Activated T-cell treated with anti-CD3 and anti-CD28 coated beads, Interleukin-2, amount 50 U/mL, for 48 hours (primary cell): ENCODE data around the gene TTLL11.

Experiments used
- DNase-seq, 2 experiments: peaks; one replicate each; pipeline ENCODE4 v3.0.0-alpha.2; 2020

TTLL11 gene

GRCh38 chr9:122109035-122109813, 16.1 kb upstream of the TTLL11 start:
- DNase-seq, result no peak

- DNase-seq, result no peak
Observed at GRCh38 chr9:122107291-122107805, 14.2 kb upstream of the TTLL11 start.

DNA sequence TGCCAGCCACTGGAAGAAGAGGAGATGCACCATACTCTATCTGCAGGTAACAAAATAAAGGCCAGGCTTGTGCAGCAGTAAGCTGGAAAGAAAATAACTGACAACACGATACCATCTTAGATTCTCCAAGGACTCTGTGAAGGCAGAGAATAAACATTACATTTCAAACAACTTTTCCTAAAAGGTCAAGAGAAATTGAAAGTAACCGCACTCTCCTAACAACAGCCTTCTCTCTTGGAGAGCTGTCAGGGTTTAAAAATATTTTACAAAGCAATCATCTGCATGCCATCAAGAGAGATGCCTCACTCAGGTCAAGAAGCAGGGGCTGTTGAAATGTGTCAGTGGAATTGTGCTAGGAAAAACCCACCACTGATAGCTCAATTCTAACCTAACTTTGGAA, 13.5 kb upstream of the TTLL11 start:
- no peak for DNase-seq

DNA sequence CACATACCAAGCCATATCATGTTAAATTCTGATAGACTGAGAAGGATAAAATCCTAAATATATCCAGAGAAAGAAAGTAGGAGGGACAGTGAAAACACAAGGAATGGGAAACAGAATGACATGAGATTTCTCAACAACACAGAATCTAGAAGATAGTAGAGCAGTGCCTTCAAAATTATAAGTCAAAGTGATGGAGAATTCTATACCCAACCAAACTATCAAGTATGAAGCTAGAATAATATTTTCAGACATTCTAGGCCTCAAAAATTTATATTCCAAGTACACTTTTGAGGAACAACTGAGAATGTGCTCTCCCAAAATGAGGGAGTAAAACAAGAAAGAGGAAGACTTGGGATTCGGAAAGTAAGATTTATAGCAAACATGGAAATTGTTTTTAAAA, 10.9 kb upstream of the TTLL11 start:
- DNase-seq, result no peak

DNA sequence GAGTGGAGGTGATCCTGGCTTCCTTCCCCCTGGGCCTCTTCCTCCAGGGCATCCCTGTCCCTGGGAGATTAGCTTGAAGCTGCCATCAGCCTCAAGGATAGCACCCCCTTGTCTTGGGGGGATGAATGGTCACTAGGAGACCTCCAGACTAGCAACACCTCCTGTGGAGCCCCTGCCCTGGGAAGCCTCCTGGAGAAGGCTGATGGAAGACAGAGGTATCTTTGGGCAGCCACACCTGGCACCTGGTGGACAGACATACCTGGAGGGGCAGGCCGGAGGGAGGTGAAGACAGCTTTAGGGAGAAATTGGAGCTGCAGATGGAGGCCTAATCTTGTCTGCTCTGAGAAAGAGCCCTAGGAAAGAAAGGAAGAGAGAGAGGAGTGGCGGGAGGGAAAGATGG, 9.0 kb upstream of the TTLL11 start:
- no peak for DNase-seq

GRCh38 chr9:122100756-122101155, 7.6 kb upstream of the TTLL11 start:
- no peak for DNase-seq

GRCh38 chr9:122099271-122099869, 6.3 kb upstream of the TTLL11 start:
- DNase-seq, result peak; percentile 85 to 88

GRCh38 chr9:122097679-122098315, 4.7 kb upstream of the TTLL11 start:
- DNase-seq, result no peak

GRCh38 chr9:122096620-122097415, 3.7 kb upstream of the TTLL11 start:
- DNase-seq, result no peak

GRCh38 chr9:122095010-122095767, 2.1 kb upstream of the TTLL11 start:
- peak; percentile 60 to 65 for DNase-seq

- DNase-seq, result peak in 1 of 2 experiments; percentile 23
Observed at GRCh38 chr9:122091682-122092592, 1.2 kb downstream of the TTLL11 start.

DNA sequence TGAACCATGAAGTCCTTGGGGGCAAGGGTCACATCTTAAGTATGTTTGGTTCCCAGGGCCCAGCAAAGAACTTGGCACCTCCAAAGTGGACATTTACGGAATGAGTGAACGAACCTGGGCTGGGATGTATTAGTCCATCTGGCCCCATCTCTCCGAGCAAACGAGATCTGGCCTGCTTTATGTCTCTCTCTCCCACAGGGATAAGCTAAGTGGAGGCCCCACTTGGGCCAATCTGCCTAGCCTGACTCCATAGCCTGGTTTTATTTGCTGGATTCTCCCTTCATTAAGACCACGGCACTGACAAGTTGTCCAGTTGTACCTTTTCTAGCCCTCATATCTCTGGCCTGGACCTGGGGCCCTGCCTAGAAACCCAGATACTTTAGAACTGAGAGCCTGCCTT, 2.1 kb downstream of the TTLL11 start:
- DNase-seq, result no peak

DNA sequence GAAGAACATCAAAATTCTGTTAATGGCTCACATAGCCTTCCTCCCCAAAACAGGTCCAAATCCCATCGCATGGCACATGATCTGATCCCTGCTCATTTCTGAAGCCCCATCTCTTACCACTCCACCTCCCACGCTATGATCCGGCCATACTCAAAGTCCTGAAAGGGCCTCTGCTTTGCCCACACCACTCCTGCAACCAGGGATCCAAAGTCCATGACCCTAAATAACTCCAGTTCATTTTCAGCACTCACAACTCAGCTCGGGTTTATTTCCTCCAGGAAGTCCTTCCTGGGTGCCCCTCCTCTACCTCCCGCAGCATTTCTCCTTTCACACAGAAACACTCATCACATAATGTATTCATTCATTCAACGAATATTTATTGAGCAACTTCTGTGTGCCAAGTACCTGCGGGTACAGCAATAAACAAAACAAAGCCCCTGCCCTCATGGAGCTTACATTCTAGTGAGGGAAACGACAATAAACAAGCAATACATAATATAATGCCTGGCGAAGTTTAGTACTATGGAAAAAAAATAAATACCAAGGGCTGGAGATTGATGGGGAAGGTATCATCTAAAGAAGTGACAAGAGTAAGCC, 2.7 kb downstream of the TTLL11 start:
- no peak for DNase-seq

DNA sequence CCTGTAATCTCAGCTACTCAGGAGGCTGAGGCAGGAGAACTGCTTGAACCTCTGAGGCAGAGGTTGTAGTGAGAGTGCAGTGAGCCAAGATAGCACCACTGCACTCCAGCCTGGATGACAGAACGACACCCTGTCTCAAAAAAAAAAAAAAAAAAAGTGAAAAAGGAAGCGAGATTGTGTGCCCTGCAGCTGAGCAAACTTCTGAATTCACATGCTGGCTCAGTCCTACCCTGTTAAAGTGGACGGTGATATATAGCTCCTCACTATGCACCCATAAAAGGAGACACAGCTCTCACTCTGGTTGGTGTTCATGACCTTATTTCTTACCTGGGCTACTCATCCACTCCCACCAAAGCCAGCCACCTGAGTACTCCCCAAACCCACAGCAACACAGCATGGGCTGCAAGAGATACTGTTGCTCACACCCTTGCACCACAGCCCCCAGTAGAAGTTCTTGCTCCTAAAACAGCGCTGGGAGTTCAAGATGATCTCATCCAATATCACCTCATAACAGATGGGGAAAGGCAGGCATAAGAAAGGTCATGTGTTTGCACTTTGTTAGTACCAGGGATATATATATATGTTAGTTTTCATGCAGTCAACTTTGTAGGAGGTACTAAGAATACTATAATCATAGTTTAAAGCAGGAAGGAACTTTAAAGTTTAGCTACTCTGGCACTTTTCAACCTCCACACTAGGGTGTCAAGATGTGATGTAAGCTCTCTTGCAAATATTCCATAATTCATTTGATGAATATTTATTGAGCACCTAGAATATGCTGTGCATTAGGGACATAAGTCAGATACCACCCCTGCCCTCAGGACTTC, 4.0 kb downstream of the TTLL11 start:
- no peak for DNase-seq

GRCh38 chr9:122087406-122088200, 5.5 kb downstream of the TTLL11 start:
- no peak for DNase-seq

DNA sequence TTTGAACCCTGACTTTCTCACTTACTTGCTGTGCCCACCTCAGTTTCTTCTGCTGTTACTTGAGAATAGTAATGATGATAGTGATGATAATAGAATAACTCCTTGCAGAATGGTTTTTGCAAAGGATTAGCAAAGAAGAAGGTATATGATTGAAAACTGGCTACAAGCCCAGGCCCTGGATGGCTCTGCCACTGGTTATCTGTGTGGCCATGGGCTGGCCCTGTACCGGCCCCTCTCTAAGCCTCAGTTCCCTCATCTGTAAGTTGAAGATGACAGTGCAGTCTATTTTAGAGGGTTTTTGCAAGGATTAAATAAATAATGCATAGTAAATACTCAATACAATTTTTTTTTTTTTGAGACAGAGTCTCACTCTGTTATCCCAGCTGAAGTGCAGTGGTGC, 6.2 kb downstream of the TTLL11 start:
- DNase-seq, result no peak

DNA sequence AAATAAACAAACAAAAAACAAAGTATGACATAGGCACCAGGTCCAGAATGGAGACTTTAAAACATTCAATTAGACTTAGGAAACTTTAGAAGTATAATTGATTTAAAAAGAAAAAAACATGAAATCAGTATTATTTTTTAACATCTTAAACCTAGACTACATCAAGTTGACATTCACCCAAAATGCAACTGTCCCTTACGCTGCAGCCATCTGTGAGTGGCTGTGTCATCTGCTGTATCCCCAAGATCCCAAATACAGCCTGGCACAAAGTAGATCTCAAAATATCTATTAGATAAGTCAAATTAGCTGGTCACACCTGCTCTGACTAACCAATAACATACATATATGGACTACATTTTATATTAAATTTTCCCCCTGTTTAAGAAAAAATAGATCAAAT, 7.8 kb downstream of the TTLL11 start:
- DNase-seq, result no peak

- no peak for DNase-seq
Observed at GRCh38 chr9:122084026-122084675, 9.0 kb downstream of the TTLL11 start.
